Measurements from ENCODE around the gene NKD2.

NKD2 gene

GRCh38 chr5:978693-979092 lies 29.9 kb upstream of the NKD2 start:
- no peak for DNase-seq (ENCODE audit: low read depth)

- no peak for DNase-seq (ENCODE audit: low read depth)
Measured at GRCh38 chr5:979100-979817, 29.3 kb upstream of the NKD2 start.

DNA sequence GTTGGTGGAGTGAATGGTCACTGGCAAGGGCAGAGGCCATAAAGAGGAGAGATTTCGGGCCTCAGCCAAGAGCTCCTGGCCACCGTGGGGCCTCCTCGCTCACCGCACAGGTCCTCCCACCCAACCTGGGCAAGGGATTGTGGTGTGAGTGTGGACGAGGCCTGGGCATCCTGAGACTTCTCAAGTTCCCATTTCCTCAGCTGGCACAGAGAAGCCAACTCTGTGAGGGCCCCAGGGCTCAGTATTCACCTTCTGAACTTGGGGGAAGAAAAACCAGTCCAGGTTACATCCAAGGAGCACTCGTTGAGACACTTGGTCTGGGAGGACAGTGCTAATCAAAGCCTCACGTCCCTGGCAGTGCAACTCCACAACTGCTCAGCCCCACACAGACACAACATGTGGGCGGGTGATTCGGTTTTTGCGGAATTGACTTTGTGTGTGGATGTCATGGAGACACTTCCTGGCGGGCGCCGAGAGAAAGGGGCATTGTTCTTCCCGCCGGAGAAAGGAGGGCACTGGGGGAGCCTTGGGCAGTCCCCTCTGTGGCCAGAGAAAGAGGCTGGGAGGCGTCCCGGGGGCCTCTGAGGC lies 28.5 kb upstream of the NKD2 start:
- no peak for DNase-seq (ENCODE audit: low read depth)

DNA sequence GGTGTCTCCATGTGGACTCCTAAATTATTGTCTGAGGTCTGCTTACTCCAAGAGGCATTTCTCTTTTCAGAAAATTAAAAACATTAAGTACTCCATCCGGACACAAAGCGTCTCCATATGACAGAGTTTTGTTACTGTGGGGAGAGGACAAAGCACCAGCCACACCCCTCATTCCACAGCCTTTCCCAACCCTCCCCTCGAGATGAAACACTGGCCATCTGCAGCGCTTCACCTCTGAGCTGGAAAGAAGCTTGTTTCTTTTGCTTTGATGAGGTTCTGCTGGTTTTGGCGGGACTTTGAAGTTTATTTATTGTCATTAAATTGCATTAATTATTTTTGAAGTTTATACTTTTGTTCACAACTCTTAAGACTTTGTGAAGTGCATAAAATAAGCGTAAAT lies 27.6 kb upstream of the NKD2 start:
- no peak for DNase-seq (ENCODE audit: low read depth)

DNA sequence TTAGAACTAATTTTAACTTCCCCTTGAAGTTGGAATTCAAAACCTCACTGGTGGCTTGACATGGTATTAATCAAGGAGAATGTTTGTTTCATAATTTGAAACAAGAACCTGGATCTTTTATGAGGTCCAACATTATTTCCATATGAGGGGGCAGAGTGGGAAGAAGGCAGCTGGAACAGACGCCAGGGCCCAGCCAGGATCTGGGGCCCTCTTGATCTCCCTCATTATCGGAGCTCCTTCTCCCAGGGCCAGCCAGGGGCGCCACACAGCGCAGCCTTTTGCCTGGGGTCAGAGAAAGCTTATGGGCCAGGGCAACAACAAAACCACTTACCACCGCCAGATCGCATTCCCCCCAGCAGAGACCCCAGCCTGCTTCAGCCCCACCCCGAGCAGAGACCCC lies 27.1 kb upstream of the NKD2 start:
- DNase-seq (ENCODE audit: low read depth): no peak

- no peak for DNase-seq (ENCODE audit: low read depth)
Measured at GRCh38 chr5:982377-983237, 26.0 kb upstream of the NKD2 start.

DNA sequence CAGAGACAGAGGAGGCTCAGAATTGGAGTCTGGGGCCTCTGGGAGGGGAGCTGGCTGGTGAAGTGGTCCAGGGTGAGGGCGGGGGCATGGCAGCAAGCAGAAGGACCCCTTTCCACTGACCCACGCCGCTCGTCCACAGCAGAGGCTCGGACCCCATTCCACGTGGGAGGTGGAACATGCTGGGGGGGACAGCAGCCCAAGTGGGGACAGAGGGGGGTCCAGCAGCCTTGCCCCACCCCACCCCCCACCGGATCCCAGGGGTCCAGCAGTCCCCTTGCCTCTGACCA lies 25.4 kb upstream of the NKD2 start:
- no peak for DNase-seq (ENCODE audit: low read depth)

DNA sequence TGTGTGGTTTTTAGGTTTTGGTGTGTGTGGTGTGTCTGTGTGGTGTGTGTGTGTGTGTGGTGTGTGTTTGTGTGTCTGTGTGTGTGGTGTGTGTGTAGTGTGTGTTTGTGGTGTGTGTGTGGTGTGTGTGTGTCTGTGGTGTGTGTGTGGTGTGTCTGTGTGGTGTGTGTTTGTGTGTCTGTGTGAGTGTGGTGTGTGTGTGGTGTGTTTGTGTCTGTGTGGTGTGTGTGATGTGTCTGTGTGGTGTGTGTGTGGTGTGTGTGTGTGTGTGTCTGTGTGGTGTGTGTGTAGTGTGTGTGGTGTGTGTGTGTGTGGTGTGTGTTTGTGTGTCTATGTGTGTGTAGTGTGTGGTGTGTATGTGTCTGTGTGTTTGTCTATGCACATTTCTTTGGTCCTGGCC lies 25.0 kb upstream of the NKD2 start:
- no peak for DNase-seq (ENCODE audit: low read depth)

GRCh38 chr5:984774-985173 lies 23.8 kb upstream of the NKD2 start:
- no peak for DNase-seq (ENCODE audit: low read depth)

GRCh38 chr5:987761-988160 lies 20.8 kb upstream of the NKD2 start:
- no peak for DNase-seq (ENCODE audit: low read depth)

- no peak for DNase-seq (ENCODE audit: low read depth)
Measured at GRCh38 chr5:988322-988721, 20.3 kb upstream of the NKD2 start.

DNA sequence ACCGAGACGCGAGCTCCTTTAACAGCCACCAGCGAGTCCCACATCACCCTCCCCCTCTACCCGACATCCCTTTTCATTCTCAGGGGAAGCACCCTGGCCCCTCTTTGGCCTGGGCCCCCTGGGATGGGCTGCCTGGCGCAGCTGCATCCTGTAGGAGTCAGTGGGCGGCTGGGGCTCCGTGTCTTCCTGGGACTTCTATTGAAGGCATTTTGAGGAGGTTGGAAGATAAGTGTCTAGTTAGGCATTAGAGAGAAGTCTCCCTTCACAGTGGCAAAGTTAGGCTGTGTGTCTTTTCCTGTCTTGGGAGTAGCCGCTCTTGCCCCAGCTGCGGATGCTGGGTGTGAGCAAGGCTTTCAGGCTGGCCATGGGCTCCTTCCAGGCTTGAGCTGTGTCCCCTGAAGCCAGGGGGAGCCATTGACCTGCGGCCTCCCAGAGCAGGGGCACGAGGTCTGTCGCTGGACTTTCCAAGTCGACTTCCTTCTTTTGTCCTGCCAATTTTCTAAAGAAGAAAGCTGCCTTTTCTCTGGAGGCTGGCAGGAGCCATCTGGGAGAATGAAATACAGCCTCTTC lies 18.6 kb upstream of the NKD2 start:
- no peak for DNase-seq (ENCODE audit: low read depth)

DNA sequence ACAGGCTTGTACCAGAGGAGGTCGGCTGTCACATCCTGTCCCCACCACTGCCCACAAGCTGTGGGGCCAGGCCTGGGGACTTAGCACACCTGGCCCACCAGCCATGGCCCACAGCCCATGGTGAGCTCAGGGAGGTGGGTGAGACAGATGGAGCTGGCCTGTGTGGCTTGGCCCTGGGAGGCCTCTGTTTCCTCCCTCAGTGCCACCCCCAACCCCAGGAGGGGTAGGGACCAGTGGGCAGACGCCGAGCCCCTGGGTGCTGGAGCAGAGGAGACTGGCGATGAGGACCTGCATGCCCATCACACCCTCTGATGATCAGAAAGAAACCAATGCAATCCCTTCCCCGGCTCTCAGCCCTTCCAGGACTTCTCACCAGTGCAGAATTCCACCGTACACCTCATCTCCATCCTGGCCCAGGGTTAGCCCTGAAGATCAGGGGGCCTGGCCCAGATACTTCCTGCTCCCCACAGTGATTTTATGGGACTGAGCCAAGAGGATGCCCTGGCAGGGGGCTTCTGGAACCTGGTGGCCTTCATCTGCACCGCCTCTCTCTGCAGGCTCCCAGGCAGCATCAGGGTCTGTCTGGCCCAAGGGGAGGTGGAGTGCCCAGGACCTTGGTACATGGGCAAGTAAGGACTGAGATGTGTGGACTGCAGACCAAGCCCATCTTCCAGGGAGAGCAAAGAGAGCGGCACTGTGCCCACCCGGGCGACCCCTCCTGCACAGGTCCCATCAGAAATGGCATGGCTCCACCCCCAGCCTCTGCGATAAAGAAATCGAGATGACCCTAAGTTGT lies 16.9 kb upstream of the NKD2 start:
- DNase-seq (ENCODE audit: low read depth): no peak

DNA sequence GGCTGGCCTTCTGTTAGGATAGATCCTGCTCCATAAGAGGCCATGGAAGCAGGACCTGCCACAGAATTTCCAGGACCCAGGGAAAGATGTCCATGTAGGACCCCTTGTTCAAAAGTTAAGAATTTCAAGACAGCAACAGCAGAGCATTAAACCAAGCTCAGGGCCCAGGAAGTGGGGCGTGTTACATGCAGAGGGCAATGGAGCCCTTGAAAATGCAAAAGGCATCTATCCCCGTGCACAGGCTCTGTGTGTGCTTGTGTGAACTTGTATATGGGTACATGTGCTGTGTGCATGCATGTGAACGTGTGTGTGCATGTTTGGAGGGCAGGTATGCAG lies 14.4 kb upstream of the NKD2 start:
- no peak for DNase-seq (ENCODE audit: low read depth)

GRCh38 chr5:994821-995220 lies 13.8 kb upstream of the NKD2 start:
- DNase-seq (ENCODE audit: low read depth): no peak

DNA sequence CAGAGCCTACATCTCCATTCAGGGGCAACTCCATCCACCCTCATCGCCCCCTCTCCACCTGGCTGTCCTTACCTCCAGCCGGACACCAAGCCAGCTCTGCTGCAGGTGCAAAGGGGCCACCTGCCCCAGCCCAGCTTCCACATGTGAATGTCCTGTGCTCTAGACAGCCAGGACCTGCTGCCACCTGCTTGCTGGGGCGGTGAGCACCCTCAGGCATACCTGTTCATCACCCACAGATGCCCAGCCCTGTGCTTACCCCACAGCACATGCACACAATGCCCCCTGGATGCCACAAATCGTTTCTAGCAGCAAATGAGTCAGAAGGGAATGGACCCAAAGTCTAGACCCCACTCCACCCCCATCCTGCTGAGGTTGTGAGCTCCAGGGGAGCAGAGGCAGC lies 13.3 kb upstream of the NKD2 start:
- DNase-seq (ENCODE audit: low read depth): no peak

- DNase-seq (ENCODE audit: low read depth): no peak
Measured at GRCh38 chr5:997001-997474, 11.6 kb upstream of the NKD2 start.

- no peak for DNase-seq (ENCODE audit: low read depth)
Measured at GRCh38 chr5:997711-998110, 10.9 kb upstream of the NKD2 start.

GRCh38 chr5:998246-999031 lies 10.2 kb upstream of the NKD2 start:
- no peak for DNase-seq (ENCODE audit: low read depth)

DNA sequence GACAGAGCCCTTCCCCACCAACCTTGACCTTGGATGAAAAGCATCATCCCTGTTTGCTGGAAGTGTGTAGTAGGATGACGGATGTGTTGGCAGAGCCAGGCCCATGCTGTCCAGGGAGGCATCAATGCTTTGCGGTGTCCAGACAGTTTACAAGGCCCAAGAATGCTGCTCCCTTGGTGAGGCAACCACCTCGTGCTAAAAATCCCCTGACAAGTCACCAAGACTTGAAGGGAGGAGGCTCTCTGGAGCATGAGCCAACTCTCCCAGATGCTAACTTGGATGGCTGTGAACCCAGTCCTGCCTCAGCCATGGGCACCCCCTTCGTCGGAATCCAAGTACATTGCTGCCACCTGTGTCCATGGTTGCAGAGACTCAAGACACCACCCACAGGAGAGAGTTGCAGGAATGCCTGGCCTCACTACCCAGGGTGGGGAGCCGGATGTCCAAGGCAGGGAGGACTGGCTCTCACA lies 9.5 kb upstream of the NKD2 start:
- DNase-seq (ENCODE audit: low read depth): no peak

DNA sequence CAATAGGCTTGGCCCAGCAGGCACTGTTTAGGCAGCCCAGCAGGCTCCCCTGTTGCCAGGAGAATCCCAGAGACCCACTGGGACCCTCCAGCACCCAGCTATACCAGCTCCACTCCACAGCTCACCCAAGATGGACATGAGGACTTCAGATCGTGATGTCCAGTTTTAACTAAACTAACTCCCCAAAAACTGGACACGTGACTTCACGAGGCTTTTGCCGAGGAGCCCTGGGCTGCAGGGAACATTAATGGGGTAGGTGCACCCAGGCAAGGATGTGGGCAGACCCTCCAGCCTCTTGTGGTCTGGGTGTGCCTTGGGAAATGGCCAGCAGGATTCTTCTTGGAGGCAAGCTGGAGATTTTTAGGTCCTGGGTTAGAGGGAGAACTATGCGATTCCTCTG lies 8.9 kb upstream of the NKD2 start:
- no peak for DNase-seq (ENCODE audit: low read depth)
